ENCODE results near the gene SSNA1. TPM values are rescaled to one million over a fixed set of nuclear protein-coding genes. Genes with fewer than 3 reads are reported as not detected.

Gene SSNA1
- total and polyA plus RNA-seq, 9 of the 15 experiments (the other 6 are each of a cell fraction or from before 2014, with no cell fraction given), result 1.9 to 130 (median 57.1) TPM

GRCh38 chr9:137191691-137192447, 3.4 kb downstream of the SSNA1 start (continued):
- no peak for TF ChIP-seq MGA (IDR thresholded peaks at IDR 0.05)
- no peak for TF ChIP-seq GATA2 (CRISPR knock-in tag; IDR thresholded peaks at IDR 0.05)
- TF ChIP-seq LEF1 (IDR thresholded peaks at IDR 0.05), result no peak
- TF ChIP-seq, protein P1, sequence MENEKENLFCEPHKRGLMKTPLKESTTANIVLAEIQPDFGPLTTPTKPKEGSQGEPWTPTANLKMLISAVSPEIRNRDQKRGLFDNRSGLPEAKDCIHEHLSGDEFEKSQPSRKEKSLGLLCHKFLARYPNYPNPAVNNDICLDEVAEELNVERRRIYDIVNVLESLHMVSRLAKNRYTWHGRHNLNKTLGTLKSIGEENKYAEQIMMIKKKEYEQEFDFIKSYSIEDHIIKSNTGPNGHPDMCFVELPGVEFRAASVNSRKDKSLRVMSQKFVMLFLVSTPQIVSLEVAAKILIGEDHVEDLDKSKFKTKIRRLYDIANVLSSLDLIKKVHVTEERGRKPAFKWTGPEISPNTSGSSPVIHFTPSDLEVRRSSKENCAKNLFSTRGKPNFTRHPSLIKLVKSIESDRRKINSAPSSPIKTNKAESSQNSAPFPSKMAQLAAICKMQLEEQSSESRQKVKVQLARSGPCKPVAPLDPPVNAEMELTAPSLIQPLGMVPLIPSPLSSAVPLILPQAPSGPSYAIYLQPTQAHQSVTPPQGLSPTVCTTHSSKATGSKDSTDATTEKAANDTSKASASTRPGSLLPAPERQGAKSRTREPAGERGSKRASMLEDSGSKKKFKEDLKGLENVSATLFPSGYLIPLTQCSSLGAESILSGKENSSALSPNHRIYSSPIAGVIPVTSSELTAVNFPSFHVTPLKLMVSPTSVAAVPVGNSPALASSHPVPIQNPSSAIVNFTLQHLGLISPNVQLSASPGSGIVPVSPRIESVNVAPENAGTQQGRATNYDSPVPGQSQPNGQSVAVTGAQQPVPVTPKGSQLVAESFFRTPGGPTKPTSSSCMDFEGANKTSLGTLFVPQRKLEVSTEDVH (IDR thresholded peaks at IDR 0.05; ENCODE audit: low read depth, partially characterized antibody), result no peak
- TF ChIP-seq ZNF583 (CRISPR knock-in tag; IDR thresholded peaks at IDR 0.05), result no peak
- TF ChIP-seq, protein P2, sequence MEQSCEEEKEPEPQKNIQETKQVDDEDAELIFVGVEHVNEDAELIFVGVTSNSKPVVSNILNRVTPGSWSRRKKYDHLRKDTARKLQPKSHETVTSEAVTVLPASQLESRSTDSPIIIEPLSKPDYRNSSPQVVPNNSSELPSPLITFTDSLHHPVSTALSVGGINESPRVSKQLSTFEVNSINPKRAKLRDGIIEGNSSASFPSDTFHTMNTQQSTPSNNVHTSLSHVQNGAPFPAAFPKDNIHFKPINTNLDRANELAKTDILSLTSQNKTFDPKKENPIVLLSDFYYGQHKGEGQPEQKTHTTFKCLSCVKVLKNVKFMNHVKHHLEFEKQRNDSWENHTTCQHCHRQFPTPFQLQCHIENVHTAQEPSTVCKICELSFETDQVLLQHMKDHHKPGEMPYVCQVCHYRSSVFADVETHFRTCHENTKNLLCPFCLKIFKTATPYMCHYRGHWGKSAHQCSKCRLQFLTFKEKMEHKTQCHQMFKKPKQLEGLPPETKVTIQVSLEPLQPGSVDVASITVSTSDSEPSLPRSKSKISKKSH (CRISPR knock-in tag; IDR thresholded peaks at IDR 0.05), result no peak
- peak; percentile 51 for TF ChIP-seq RBFOX2 (IDR thresholded peaks at IDR 0.05; ENCODE audit: low read depth, low read length)
